ENCODE measurements around the gene ZCCHC14. TPM values are rescaled to one million over a fixed set of nuclear protein-coding genes. Genes with fewer than 3 reads are reported as not detected.

Gene ZCCHC14
- total RNA-seq, 1 experiment from 2014 or later: 27.7 TPM

GRCh38 chr16:87416826-87417527 is 75.8 kb downstream of the ZCCHC14 start:
- no CpG with 5 or more reads among the region's 23 CpGs for WGBS (ENCODE audit: extremely low coverage, insufficient read length, low lambda C conversion rate)
- H3K9me3 Mint-ChIP-seq: no peaks in the 10 kb centered on the region; a peak in 1 of 5 replicates
- no peak overlapping the region for H2BK5ac ChIP-seq (ENCODE audit: insufficient read length, low read length)

More at GRCh38 chr16:87416826-87417527, 75.8 kb downstream of the ZCCHC14 start:
- Histone ChIP-seq H3K56ac (ENCODE audit: insufficient read length, low read depth, low read length) (no peak overlapping the region), H3K9me3 (ENCODE audit: control insufficient read depth, low read depth, low read length) (no peaks in the 10 kb centered on the region), H3K4me2 (ENCODE audit: insufficient read depth, insufficient read length, low read length) (no peak overlapping the region), H3K14ac (ENCODE audit: insufficient read depth, low read length) (no peak overlapping the region), H3K23me2 (ENCODE audit: insufficient read length, low read depth, low read length, poor library complexity, severe bottlenecking) (no peaks in the 10 kb centered on the region), H4K8ac (replicated peaks; ENCODE audit: insufficient read length, low read depth, low read length) (no peak overlapping the region), H4K20me1 (ENCODE audit: control insufficient read depth, insufficient read depth, insufficient read length) (peaks cover 2% of the 10 kb centered on the region), H2BK120ac (ENCODE audit: low read depth, low read length, poor library complexity, severe bottlenecking) (no peak overlapping the region), H3K79me1 (ENCODE audit: insufficient read depth, low read depth, low read length, poor library complexity, severe bottlenecking) (no peaks in the 10 kb centered on the region), H3K23ac (ENCODE audit: insufficient read length, low read depth, low read length) (no peak overlapping the region), H3K27me3 (ENCODE audit: insufficient read depth, low read length) (no peaks in the 10 kb centered on the region), H2BK20ac (ENCODE audit: low read depth, low read length, poor library complexity, severe bottlenecking) (no peak overlapping the region), H3K4ac (ENCODE audit: low read depth, low read length) (no peak overlapping the region), H4K5ac (ENCODE audit: insufficient read length, low read depth, low read length) (no peak overlapping the region), H3K9ac (ENCODE audit: extremely low read depth, insufficient read length, low read length) (no peak overlapping the region), H2AK5ac (ENCODE audit: insufficient read length, low read length) (no peak overlapping the region), H3K18ac (ENCODE audit: insufficient read length, low read depth, low read length) (no peak overlapping the region), H4K91ac (ENCODE audit: insufficient read length, low read depth, low read length) (no peak overlapping the region), H2BK15ac (ENCODE audit: low read depth, low read length) (no peak overlapping the region), H3T11ph (ENCODE audit: low read length) (no peak overlapping the region), H3K27ac (ENCODE audit: insufficient read length, low read depth, low read length) (no peak overlapping the region), H3K79me2 (ENCODE audit: insufficient read depth, low read length) (no peaks in the 10 kb centered on the region), H2AFZ (ENCODE audit: low read length) (no peak overlapping the region), H3K4me1 (ENCODE audit: insufficient read depth, low read length) (no peaks in the 10 kb centered on the region), H2BK12ac (ENCODE audit: insufficient read length, low read depth, low read length) (no peak overlapping the region)
- no peak overlapping the region for H3K4me3 Mint-ChIP-seq
- H3K36me3 Mint-ChIP-seq (ENCODE audit: insufficient read depth in 1 of 3, low read depth in 3 of 3): peaks cover 23 to 65% (median 65%) of the 10 kb centered on the region in 3 experiments; a peak in 6 of 7 replicates
- no peaks in the 10 kb centered on the region for H3K27me3 Mint-ChIP-seq (ENCODE audit: low read depth)
- H3K4me1 Mint-ChIP-seq: peaks cover 1 to 4% of the 10 kb centered on the region in 2 experiments; a peak in 3 of 4 replicates
- DNase-seq: no peak
- TF ChIP-seq CTCF (conservative IDR thresholded peaks at IDR 0.05): peak; percentile 63
- no peak overlapping the region for H3K27ac Mint-ChIP-seq
